GM10266 (cell line): ENCODE results near the gene FIBP.

Source experiments
- DNase-seq: peaks from one replicate; pipeline ENCODE4 v3.0.0; 2012; ENCODE audit errors: extremely low spot score
- CTCF ChIP-seq: IDR thresholded peaks from 2 replicates; pipeline ENCODE4 v1.5.1; 2012; ENCODE audit warnings: mild to moderate bottlenecking, low read depth; ENCODE audit not compliant: control insufficient read depth, insufficient read depth; ENCODE audit errors: missing control alignments

The FIBP gene

DNA sequence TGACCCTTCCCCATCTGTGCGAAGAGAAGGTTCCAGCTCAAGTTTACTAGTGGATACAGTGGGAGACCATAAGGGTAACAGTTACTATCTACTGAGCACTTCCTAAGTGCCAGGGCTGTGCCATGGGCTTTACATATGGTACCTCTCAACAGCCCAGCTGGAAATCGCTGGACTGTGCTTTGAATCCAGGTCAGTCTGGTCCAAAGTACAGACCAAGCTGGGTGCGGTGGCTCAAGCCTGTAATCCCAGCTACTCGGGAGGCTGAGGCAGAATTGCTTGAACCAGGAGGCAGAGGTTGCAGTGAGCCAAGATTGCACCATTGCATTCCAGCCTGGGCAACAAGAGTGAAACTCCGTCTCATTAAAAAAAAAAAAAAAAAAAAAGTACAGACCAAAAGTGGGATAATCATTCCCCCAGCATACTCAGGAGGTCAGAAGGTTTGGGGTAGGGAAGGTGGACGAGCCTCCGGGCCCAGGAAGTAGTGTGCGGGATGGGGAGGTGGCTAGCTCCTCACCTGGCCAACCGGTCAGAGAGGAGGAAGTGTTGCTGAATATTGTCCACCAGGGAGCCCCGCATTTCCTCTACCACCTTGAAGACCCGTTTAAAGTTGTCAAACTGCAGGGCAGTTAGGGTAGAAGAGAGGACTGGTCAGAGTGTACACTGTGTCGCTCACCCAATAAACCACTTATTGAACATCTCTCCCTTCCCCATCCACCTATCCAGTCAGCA, 2.3 kb downstream of the FIBP start:
- TF ChIP-seq CTCF = no peak
- DNase-seq = no peak

GRCh38 chr11:65885231-65885630, 3.0 kb downstream of the FIBP start:
- TF ChIP-seq CTCF = no peak
- no peak for DNase-seq

DNA sequence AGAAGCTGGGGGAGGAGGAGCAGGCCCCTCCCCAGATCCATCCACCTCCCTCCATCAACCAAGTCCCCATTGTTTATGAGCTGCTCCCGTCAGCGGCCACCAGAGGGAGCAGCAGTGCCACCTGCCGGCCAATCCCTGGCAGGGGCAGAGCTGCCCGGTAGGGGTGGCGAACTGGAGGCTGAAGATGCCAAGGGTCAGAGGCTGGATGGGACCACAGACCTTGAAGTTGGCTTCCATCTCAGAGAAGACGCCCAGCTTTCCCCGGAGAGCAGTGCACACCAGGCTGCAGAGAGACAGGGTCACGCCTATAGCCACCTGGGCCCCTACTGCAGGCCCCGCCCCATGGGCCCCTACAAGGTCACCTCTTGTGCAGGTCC, 3.6 kb downstream of the FIBP start:
- TF ChIP-seq CTCF = peak; percentile 100
- DNase-seq = peak; percentile 85

GRCh38 chr11:65883786-65884715, 4.2 kb downstream of the FIBP start:
- TF ChIP-seq CTCF = no peak
- no peak for DNase-seq

DNA sequence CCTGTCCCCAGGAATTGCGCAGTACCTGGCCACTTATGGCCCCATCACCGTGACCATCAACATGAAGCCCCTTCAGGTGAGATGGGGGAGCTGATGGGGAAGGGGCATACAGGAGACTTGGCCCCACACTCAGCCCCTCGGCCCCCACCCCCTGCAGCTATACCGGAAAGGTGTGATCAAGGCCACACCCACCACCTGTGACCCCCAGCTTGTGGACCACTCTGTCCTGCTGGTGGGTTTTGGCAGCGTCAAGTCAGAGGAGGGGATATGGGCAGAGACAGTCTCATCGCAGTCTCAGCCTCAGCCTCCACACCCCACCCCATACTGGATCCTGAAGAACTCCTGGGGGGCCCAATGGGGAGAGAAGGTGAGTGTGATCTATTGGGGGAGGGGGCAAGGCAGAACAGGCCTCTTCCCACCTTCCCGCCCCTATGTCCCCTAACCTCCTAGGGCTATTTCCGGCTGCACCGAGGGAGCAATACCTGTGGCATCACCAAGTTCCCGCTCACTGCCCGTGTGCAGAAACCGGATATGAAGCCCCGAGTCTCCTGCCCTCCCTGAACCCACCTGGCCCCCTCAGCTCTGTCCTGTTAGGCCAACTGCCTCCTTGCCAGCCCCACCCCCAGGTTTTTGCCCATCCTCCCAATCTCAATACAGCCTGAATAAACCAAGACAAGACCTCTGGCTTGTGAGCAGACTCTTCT, 5.1 kb downstream of the FIBP start:
- DNase-seq = no peak
- no peak for TF ChIP-seq CTCF

DNA sequence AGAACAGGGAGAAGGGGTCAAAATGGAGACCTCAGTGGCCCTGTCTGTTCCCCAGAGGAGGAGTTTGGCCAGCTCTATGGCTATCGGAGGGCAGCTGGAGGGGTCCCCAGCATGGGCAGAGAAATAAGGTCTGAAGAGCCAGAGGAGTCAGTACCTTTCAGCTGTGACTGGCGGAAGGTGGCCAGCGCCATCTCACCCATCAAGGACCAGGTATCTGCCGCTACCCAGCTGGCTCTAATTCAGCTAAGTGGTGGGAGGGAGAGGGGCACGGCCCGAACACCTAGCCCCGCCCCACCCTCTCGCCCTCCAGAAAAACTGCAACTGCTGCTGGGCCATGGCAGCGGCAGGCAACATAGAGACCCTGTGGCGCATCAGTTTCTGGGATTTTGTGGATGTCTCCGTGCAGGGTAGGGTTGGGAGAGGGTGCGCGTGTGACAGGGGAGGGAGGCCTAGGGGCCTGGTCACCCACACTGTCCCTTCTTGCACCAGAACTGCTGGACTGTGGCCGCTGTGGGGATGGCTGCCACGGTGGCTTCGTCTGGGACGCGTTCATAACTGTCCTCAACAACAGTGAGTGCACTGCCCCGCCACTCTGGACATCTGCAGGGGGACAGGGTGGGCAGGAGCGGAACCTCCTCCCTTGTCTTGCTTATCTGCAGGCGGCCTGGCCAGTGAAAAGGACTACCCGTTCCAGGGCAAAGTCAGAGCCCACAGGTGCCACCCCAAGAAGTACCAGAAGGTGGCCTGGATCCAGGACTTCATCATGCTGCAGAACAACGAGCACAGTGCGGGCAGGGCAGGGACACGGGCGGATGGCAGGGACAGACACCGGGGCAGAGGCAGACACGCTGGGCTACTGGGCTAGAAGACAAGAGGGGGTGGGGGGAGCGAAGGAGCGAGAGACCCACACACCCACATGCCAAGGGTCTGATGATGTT, 5.9 kb downstream of the FIBP start:
- no peak for TF ChIP-seq CTCF
- no peak for DNase-seq
